DMS79 (cell line): ENCODE data around the gene ETFA.

Experiments used
- DNase-seq: peaks from one replicate; lab custom pipeline; 2025; lab: John Stamatoyannopoulos, UW

The ETFA gene

GRCh38 chr15:76169911-76170800, 141.1 kb downstream of the ETFA start:
- no peak for DNase-seq

DNA sequence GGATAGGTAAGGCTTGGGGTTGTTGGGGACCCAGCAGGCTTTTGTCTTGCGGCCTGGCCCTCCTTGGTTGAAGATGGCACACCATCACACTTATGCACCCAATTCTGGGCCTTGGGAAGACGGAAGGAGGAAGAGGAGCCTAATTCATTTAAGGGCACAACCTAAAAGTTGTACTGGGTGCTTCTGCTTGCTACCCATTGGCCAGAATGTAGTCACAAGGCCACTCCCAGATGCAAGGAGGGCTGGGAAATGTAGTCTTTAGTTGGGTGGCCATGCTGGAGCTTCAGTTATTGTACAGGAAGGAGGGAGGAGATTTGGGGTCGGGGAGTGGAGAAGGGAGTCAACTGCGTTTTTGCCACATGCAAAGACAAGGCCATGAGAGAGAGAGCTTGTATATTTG, 142.3 kb downstream of the ETFA start:
- DNase-seq: no peak

DNA sequence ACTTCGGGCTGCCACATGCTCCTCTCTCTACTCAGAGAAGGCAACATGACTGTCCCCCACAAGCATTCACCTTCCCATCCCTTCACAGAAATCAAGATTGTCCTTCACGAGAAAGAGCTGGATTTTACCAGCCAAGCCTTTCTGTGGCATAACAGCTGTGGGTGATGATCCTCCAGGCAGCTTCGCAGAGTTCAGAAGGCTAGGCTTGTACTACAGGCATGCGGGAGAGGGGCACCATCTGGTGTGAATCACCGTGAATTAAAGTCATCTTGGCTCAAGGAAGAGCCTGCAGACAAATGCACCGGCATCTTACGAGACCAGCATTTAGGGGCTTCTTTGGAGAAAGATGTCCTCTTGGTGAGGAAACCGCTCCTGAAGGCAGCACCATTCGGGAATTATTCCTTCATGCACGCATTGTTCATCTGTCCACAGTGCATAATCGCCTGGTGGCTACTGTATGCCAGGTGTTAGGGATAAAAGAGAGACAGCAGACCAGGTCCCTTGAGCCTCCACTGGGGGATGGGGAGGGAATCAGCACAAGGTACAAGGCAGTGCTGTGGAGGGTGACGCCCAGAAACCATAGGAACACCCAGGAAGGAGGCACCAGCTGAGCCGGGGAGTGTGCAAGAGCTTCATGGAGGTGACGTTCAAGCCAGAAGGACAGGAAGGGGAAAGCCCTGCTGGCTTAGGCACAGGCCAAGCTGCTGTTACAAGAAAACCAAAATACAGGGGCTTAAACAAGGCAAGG, 142.9 kb downstream of the ETFA start:
- DNase-seq: no peak

DNA sequence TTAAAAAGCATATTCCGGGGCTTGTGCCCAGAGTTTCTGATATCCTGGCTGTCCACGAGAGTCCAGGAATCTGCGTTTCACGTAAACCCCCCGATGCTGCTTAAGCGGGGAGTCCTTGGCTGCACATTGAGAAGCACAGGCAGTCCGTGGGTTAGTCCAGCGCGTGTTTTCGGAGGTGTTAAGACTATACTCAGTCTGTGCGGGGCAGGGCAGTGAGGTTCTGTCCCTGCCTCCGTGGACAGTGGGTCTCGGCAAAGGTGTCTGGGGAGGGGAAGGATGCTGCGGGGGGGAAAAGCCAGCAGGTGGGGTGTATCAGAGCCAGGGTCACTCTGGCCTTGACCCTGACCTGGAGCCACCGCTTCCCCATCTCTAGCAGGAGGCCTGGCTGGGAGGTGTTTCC, 145.3 kb downstream of the ETFA start:
- DNase-seq: no peak
